Stimulated activated CD4-positive, alpha-beta T cell treated with anti-CD3 and anti-CD28 coated beads, Interleukin-2, amount 100 ng/mL, for 24 hours (primary cell): ENCODE measurements around the gene DIAPH2.
"Not testable (repeated sequence)": the region's sequence is repeated elsewhere in the genome, so short reads cannot be mapped to it uniquely, and the experiment has no call there.

Source experiments
- DNase-seq, 2 donors: peaks; one replicate each; pipeline ENCODE4 v3.0.0-alpha.2; 2020

The DIAPH2 gene

GRCh38 chrX:96684339-96685209, at the start of gene DIAPH2:
Gene DIAPH2 (plus strand): TSS chrX:96684842.
- peak; percentile 67 to 72 for DNase-seq

GRCh38 chrX:96650023-96650422, 34.6 kb upstream of the DIAPH2 start:
- DNase-seq = no peak

GRCh38 chrX:96655947-96656623, 28.6 kb upstream of the DIAPH2 start:
- DNase-seq = no peak

GRCh38 chrX:96682516-96682915, 2.1 kb upstream of the DIAPH2 start:
- no peak for DNase-seq

GRCh38 chrX:96683997-96684338, 674 bp upstream of the DIAPH2 start:
- no peak for DNase-seq

- DNase-seq = peak; percentile 40 to 49
These were observed 813 bp downstream of the DIAPH2 start for GRCh38 chrX:96685210-96686099.

- no peak for DNase-seq
These were observed 3.1 kb downstream of the DIAPH2 start for GRCh38 chrX:96687776-96688175.

GRCh38 chrX:96688789-96689188, 4.1 kb downstream of the DIAPH2 start:
- DNase-seq = no peak

- no peak for DNase-seq
These were observed 5.3 kb downstream of the DIAPH2 start for GRCh38 chrX:96689991-96690390.

GRCh38 chrX:96692454-96692853, 7.8 kb downstream of the DIAPH2 start:
- no peak for DNase-seq

GRCh38 chrX:96692890-96693289, 8.2 kb downstream of the DIAPH2 start:
- no peak for DNase-seq

- no peak for DNase-seq
These were observed 8.8 kb downstream of the DIAPH2 start for GRCh38 chrX:96693407-96693806.

- DNase-seq = no peak
These were observed 11.8 kb downstream of the DIAPH2 start for GRCh38 chrX:96696462-96696861.

GRCh38 chrX:96700625-96701024, 16.0 kb downstream of the DIAPH2 start:
- DNase-seq = no peak

- DNase-seq = no peak
These were observed 18.7 kb downstream of the DIAPH2 start for GRCh38 chrX:96703379-96703778.

- DNase-seq = no peak
These were observed 19.2 kb downstream of the DIAPH2 start for GRCh38 chrX:96703816-96704215.

GRCh38 chrX:96704629-96705028, 20.0 kb downstream of the DIAPH2 start:
- no peak for DNase-seq

- DNase-seq = no peak
These were observed 21.3 kb downstream of the DIAPH2 start for GRCh38 chrX:96705905-96706304.

- no peak for DNase-seq
These were observed 23.2 kb downstream of the DIAPH2 start for GRCh38 chrX:96707804-96708203.

- no peak for DNase-seq
These were observed 25.4 kb downstream of the DIAPH2 start for GRCh38 chrX:96710031-96710430.

- no peak for DNase-seq
These were observed 28.7 kb downstream of the DIAPH2 start for GRCh38 chrX:96713303-96713702.

GRCh38 chrX:96714393-96714792, 29.8 kb downstream of the DIAPH2 start:
- DNase-seq = not testable (repeated sequence)

- DNase-seq = no peak
These were observed 30.8 kb downstream of the DIAPH2 start for GRCh38 chrX:96715481-96715880.
